ENCODE measurements around the gene YIPF2. TPM values are rescaled to one million over a fixed set of nuclear protein-coding genes. Genes with fewer than 3 reads are reported as not detected.
"Not testable (repeated sequence)": the region's sequence is repeated elsewhere in the genome, so short reads cannot be mapped to it uniquely, and the experiment has no call there.

Gene YIPF2
- total RNA-seq, 6 donors from 2014 or later, result 18.9 to 56.6 (median 49.5) TPM

DNA sequence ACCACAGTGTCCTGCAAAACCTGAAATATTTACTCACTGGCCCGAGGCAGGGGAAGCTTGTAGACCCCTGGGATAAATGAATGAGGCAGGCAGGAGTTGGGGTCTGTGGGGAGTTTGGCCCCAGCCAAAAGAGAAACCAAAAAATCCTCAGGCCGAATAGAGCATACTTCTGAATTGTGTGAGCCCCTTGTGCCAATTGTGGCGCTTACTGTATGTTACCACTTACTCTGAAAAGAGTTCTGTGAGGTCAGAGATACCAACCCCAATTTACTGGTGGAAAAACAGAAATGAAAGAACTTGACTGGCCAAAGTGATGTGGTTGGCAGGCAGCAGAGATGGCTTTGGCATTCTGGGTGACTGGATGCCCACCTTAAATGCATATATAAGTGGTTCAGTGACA lies 50.2 kb downstream of the YIPF2 start:
- Histone ChIP-seq H3K4me3 (no peak overlapping the region), H3K4me1 (peaks cover 9 to 30% (median 23%) of the 10 kb centered on the region in 4 donors), H3K9me3 (no peaks in the 10 kb centered on the region), H3K27me3 (no peaks in the 10 kb centered on the region), H3K27ac (no peak overlapping the region), H3K36me3 (no peaks in the 10 kb centered on the region)
- DNase-seq (no peak), ATAC-seq (ENCODE audit: low FRiP score in 2 of 2) (no peak)
- WGBS, 2 donors, result 72 to 79% methylated on average over 3 of the region's 3 CpGs
- TF ChIP-seq POLR2A (IDR thresholded peaks at IDR 0.05), result no peak

DNA sequence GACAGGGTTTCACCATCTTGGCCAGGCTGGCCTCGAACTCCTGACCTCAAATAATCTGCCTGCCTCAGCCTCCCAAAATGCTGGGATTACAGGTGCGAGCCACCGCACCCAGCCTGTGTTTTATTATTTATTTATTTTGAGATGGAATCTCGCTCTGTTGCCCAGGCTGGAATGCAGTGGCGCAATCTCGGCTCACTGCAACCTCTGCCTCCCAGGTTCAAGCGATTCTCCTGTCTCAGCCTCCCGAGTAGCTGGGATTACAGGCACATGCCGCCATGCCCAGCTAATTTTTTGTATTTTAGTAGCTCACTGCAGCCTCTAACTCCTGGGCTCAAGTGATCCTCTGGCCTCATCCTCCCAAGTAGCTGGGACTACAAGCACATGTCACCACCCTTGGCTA lies 50.8 kb downstream of the YIPF2 start:
- ATAC-seq (ENCODE audit: low FRiP score in 2 of 2); DNase-seq; H3K36me3 ChIP-seq; H3K9me3 ChIP-seq; H3K27me3 ChIP-seq; H3K4me3 ChIP-seq: not testable (repeated sequence)
- 97 to 98% methylated on average over 9 of the region's 9 CpGs for WGBS, 2 donors
- Histone ChIP-seq H3K4me1 (peaks cover 16 to 37% (median 29%) of the 10 kb centered on the region in 4 donors), H3K27ac (peak overlapping the region in 1 of 4 donors; percentile 46)

DNA sequence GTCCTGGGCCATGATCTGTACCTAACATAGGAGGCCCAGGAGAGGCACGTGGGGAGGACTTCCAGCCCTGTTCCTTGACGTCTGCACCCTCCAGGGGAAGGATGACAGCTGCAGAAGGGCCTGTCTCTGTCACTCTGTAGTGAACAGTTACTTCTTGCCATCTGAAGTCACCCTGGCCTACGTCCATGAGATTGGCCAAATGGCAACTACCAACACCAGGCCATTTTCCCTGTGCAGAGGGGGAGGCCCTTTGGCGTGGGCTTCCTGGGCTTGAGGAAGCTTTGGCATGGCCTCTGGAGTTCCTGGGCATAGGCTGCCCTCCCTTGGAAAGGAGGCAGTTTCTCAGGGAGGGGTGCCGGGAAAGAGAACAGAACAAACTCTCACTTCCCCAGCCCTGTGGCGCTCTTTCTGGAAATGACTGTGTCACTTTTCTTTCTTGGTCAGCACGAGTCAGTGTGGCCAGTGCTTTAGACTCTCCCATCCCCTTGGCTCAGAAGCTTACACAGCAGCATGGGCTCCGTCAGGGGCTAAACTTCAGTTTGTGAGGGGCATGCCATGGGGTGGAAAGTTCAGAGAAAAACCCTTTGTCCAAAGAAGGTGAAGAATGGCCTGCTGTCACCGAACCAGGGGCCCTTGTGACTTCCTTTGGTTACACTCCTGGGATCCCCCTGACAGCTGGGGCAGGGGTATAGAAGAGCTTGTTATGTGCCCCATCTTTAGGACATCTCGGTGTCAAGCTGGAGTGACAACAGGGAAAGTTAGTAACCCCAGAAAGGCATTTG lies 51.8 kb downstream of the YIPF2 start:
- WGBS, 2 donors, result 66 to 68% methylated on average over 9 to 10 of the region's 10 CpGs

DNA sequence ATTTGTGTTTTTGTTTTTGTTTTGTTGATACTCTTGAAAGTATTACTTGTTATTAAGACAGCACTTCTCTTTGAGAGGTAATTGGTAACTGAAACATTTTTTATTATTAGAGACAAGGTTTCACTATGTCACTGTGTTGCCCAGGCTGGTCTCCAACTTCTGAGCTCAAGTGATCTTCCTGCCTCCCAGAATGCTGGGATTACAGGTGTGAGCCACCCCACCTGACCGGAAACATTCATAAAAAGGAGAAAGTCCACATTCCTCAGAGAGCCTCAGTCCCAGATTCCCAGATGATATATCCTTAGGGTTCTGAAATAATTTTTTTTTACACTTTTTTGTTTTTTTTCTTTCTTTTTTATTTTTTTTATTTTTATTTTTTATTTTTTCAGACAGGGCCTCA lies 54.4 kb downstream of the YIPF2 start:
- WGBS, 2 donors, result 97% methylated on average over 1 of the region's 1 CpG
- TF ChIP-seq POLR2A (IDR thresholded peaks at IDR 0.05), result no peak
- TF ChIP-seq EP300 (IDR thresholded peaks at IDR 0.05), result no peak
- TF ChIP-seq POLR2AphosphoS5 (IDR thresholded peaks at IDR 0.05), result no peak
- TF ChIP-seq, protein P1, sequence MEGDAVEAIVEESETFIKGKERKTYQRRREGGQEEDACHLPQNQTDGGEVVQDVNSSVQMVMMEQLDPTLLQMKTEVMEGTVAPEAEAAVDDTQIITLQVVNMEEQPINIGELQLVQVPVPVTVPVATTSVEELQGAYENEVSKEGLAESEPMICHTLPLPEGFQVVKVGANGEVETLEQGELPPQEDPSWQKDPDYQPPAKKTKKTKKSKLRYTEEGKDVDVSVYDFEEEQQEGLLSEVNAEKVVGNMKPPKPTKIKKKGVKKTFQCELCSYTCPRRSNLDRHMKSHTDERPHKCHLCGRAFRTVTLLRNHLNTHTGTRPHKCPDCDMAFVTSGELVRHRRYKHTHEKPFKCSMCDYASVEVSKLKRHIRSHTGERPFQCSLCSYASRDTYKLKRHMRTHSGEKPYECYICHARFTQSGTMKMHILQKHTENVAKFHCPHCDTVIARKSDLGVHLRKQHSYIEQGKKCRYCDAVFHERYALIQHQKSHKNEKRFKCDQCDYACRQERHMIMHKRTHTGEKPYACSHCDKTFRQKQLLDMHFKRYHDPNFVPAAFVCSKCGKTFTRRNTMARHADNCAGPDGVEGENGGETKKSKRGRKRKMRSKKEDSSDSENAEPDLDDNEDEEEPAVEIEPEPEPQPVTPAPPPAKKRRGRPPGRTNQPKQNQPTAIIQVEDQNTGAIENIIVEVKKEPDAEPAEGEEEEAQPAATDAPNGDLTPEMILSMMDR (IDR thresholded peaks at IDR 0.05), result no peak
- peaks cover 19 to 47% (median 34%) of the 10 kb centered on the region in 4 donors for H3K4me1 ChIP-seq

More for the DNA sequence above, 51.8 kb downstream of the YIPF2 start:
- DNase-seq (no peak), ATAC-seq (ENCODE audit: low FRiP score in 2 of 2) (peak; percentile 38 to 69)
- H3K4me1 ChIP-seq, result peaks cover 19 to 44% (median 33%) of the 10 kb centered on the region in 4 donors
- peak in 1 of 2 donors; percentile 4 for TF ChIP-seq POLR2AphosphoS5 (IDR thresholded peaks at IDR 0.05)
- peak in 1 of 4 donors; percentile 16 for TF ChIP-seq EP300 (IDR thresholded peaks at IDR 0.05)
- TF ChIP-seq, protein P1 (IDR thresholded peaks at IDR 0.05), result no peak
- TF ChIP-seq POLR2A (IDR thresholded peaks at IDR 0.05), result no peak
- H3K27ac ChIP-seq, result peak overlapping the region; percentile 36 to 52 (median 45)
- H3K4me3 ChIP-seq, result no peak overlapping the region
- no peaks in the 10 kb centered on the region for H3K27me3 ChIP-seq
- H3K9me3 ChIP-seq, result no peaks in the 10 kb centered on the region
- no peaks in the 10 kb centered on the region for H3K36me3 ChIP-seq

GRCh38 chr19:10872546-10873107 lies 55.8 kb downstream of the YIPF2 start:
- TF ChIP-seq EP300 (IDR thresholded peaks at IDR 0.05), result no peak
- TF ChIP-seq, protein P1 (IDR thresholded peaks at IDR 0.05), result peak in 1 of 6 experiments; percentile 2
- Histone ChIP-seq H3K4me1 (peaks cover 19 to 35% (median 31%) of the 10 kb centered on the region in 4 donors), H3K27ac (peak overlapping the region; percentile 72 to 91 (median 79)), H3K36me3 (no peaks in the 10 kb centered on the region), H3K4me3 (peak overlapping the region; percentile 88 to 93 (median 90)), H3K27me3 (no peaks in the 10 kb centered on the region), H3K9me3 (no peaks in the 10 kb centered on the region)
- DNase-seq (no peak), ATAC-seq (ENCODE audit: low FRiP score in 2 of 2) (no peak)
- 17 to 18% methylated on average over 16 of the region's 16 CpGs for WGBS, 2 donors

More for the DNA sequence above, 54.4 kb downstream of the YIPF2 start:
- Histone ChIP-seq H3K27me3 (no peaks in the 10 kb centered on the region), H3K9me3 (no peaks in the 10 kb centered on the region), H3K27ac (no peak overlapping the region), H3K36me3 (no peaks in the 10 kb centered on the region), H3K4me3 (no peak overlapping the region)
- ATAC-seq (ENCODE audit: low FRiP score in 2 of 2) (no peak), DNase-seq (no peak)

Other genes starting within 250 kb of the YIPF2 start
- 10 to 100 TPM; 11.0 to 85.9 (median 32.5) TPM for gene QTRT1, start 227.2 kb downstream of the YIPF2 start, total RNA-seq
- 100 to 1,000 TPM; 238 to 744 (median 318) TPM for gene DNM2, start 210.6 kb downstream of the YIPF2 start, total RNA-seq
- gene TMED1, start 92.4 kb downstream of the YIPF2 start, total RNA-seq, result 10 to 100 TPM; 11.3 to 40.7 (median 25.1) TPM
- gene C19orf38, start 80.2 kb downstream of the YIPF2 start, total RNA-seq, result 10 to 100 TPM in 2 of 6 donors, 1 to 10 TPM in 4; 2.8 to 26.2 (median 6.8) TPM
- gene CARM1, start 57.1 kb downstream of the YIPF2 start, total RNA-seq, result 10 to 100 TPM; 19.0 to 30.6 (median 25.3) TPM
- gene TIMM29, start 172 bp upstream of the YIPF2 start, total RNA-seq, result 10 to 100 TPM; 20.2 to 46.1 (median 32.7) TPM
- 100 to 1,000 TPM in 3 of 6 donors, 10 to 100 TPM in 3; 82.8 to 245 (median 108) TPM for gene SMARCA4, start 32.4 kb upstream of the YIPF2 start, total RNA-seq
- 100 to 1,000 TPM; 204 to 493 (median 234) TPM for gene LDLR, start 160.8 kb upstream of the YIPF2 start, total RNA-seq
- 10 to 100 TPM in 1 of 6 donors, 1 to 10 TPM in 4, not detected in 1; 1.4 to 13.3 (median 2.1) TPM for gene SPC24, start 227.1 kb upstream of the YIPF2 start, total RNA-seq

All from upper lobe of left lung (tissue), 6 donors.